ENCODE results near the gene RENBP.

Gene RENBP

GRCh38 chrX:153959649-153960048, 15.2 kb upstream of the RENBP start:
- no peak overlapping the region for H3K4me3 ChIP-seq (ENCODE audit: low read depth, low read length)

GRCh38 chrX:153958605-153959004, 14.2 kb upstream of the RENBP start:
- no peak overlapping the region for H3K4me3 ChIP-seq (ENCODE audit: low read depth, low read length)
- TF ChIP-seq CTCF (IDR thresholded peaks at IDR 0.05; ENCODE audit: low read depth, low read length) (no peak), POLR2A (IDR thresholded peaks at IDR 0.05; ENCODE audit: extremely low read depth, insufficient read length) (no peak), MYC (IDR thresholded peaks at IDR 0.05; ENCODE audit: low read depth, low read length) (no peak), MAX (IDR thresholded peaks at IDR 0.05; ENCODE audit: low read depth, low read length) (no peak)
- DNase-seq (ENCODE audit: low read depth) = no peak

More at GRCh38 chrX:153959649-153960048, 15.2 kb upstream of the RENBP start:
- no peak for TF ChIP-seq CTCF (IDR thresholded peaks at IDR 0.05; ENCODE audit: low read depth, low read length)
- TF ChIP-seq MYC (IDR thresholded peaks at IDR 0.05; ENCODE audit: low read depth, low read length) = no peak
- TF ChIP-seq MAX (IDR thresholded peaks at IDR 0.05; ENCODE audit: low read depth, low read length) = no peak
- no peak for TF ChIP-seq POLR2A (IDR thresholded peaks at IDR 0.05; ENCODE audit: extremely low read depth, insufficient read length)
- no peak for DNase-seq (ENCODE audit: low read depth)

- DNase-seq (ENCODE audit: low read depth) = no peak
- TF ChIP-seq CTCF (IDR thresholded peaks at IDR 0.05; ENCODE audit: low read depth, low read length) = no peak
- TF ChIP-seq MYC (IDR thresholded peaks at IDR 0.05; ENCODE audit: low read depth, low read length) = no peak
- no peak for TF ChIP-seq MAX (IDR thresholded peaks at IDR 0.05; ENCODE audit: low read depth, low read length)
- TF ChIP-seq POLR2A (IDR thresholded peaks at IDR 0.05; ENCODE audit: extremely low read depth, insufficient read length) = no peak
- H3K4me3 ChIP-seq (ENCODE audit: low read depth, low read length) = no peak overlapping the region
Observed at GRCh38 chrX:153957224-153957623, 12.8 kb upstream of the RENBP start.

GRCh38 chrX:153956044-153956907, 11.8 kb upstream of the RENBP start:
- TF ChIP-seq MYC (IDR thresholded peaks at IDR 0.05; ENCODE audit: low read depth, low read length) (no peak), MAX (IDR thresholded peaks at IDR 0.05; ENCODE audit: low read depth, low read length) (no peak), CTCF (IDR thresholded peaks at IDR 0.05; ENCODE audit: low read depth, low read length) (no peak), POLR2A (IDR thresholded peaks at IDR 0.05; ENCODE audit: extremely low read depth, insufficient read length) (no peak)
- DNase-seq (ENCODE audit: low read depth) = no peak
- H3K4me3 ChIP-seq (ENCODE audit: low read depth, low read length) = no peak overlapping the region

- no peak for DNase-seq (ENCODE audit: low read depth)
- H3K4me3 ChIP-seq (ENCODE audit: low read depth, low read length) = no peak overlapping the region
- no peak for TF ChIP-seq MYC (IDR thresholded peaks at IDR 0.05; ENCODE audit: low read depth, low read length)
Observed at GRCh38 chrX:153955228-153955732, 10.8 kb upstream of the RENBP start.

GRCh38 chrX:153954558-153955227, 10.2 kb upstream of the RENBP start:
- H3K4me3 ChIP-seq (ENCODE audit: low read depth, low read length) = no peak overlapping the region
- DNase-seq (ENCODE audit: low read depth) = no peak
- TF ChIP-seq MAX (IDR thresholded peaks at IDR 0.05; ENCODE audit: low read depth, low read length) = no peak
- no peak for TF ChIP-seq POLR2A (IDR thresholded peaks at IDR 0.05; ENCODE audit: extremely low read depth, insufficient read length)
- no peak for TF ChIP-seq MYC (IDR thresholded peaks at IDR 0.05; ENCODE audit: low read depth, low read length)
- no peak for TF ChIP-seq CTCF (IDR thresholded peaks at IDR 0.05; ENCODE audit: low read depth, low read length)

Data from NB4 (cell line).